HG02678 (cell line): ENCODE measurements around the gene SLC15A3.

Experiments used
- ATAC-seq: cut with Tn5 transposase; IDR thresholded peaks from one replicate; pipeline ENCODE4 v1.9.1; 2021; ENCODE audit warnings: mild to moderate bottlenecking, moderate library complexity; ENCODE audit not compliant: unreplicated experiment

The SLC15A3 gene

DNA sequence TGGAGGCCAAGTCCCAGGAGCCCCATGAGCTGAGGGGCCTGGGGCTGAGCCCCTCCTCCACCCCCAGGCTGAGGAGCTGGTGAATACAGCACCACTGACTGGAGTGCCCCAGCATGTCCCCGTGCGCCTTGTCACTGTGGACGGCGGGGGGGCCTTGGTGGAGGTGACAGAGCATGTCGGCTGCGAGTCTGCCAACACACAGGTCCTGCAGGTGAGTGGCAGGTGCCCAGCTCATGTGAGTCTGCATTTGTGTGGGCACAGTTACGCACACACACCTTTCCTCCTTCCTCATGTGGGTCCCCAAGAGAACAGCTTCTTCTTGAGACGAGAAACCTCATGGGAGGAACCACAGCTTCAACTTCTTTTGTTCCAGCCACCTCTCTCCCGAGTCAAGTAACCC, 20.1 kb downstream of the SLC15A3 start:
- no peak for ATAC-seq

DNA sequence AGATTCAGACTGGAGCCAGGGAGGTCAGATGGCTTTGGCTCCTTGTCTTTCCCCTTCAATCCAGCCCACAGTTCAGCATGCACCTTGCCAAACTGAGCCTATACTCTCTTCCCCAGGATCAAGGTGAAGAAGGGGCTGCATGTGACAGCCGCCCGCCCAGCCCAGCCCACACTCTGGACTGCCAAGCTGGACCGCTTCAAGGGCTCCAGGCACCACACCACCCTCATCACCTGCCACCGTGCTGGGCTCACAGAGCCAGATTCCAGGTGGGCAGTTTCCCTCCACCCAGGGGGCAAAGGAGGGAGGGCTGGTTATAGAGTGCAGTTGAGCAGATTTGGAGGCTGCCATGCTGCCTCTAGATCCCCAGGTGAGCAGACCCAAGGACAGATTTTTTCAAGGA, 21.6 kb downstream of the SLC15A3 start:
- ATAC-seq = no peak

DNA sequence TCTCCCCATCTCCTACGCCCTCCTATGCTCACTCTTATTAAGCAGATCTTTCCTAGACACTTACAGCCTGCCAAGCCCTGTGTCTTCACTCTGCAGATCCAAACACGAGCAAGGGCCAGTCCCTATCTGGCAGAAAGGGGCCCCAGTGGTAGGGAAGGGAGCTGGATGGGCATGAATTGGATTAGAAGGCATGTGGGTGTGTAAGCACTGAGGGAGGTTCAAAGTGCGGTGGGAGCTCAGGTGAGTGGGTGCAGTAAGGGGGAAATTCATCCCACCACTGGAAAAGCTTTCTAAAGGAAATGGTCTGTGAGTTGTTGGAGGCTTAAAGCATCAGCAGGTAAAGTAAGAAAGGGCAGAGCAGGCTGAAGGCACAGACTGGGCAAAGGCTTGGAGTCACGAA, 22.2 kb downstream of the SLC15A3 start:
- ATAC-seq = no peak

DNA sequence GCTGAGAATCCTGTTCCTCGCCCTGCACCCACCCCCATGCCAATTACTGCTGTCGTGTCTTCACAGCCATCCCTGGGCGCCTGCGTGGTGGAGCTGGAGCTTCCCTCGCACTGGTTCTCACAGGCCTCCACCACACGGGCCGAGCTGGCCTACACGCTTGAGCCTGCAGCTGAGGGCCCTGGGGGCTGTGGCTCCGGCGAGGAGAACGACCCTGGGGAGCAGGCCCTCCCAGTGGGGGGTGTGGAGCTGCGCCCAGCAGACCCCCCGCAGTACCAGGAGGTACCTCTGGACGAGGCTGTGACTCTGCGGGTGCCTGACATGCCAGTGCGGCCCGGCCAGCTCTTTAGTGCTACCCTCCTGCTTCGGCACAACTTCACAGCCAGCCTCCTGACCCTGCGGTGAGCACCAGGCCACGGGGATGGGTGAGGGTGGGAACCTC, 23.4 kb downstream of the SLC15A3 start:
- ATAC-seq = no peak

DNA sequence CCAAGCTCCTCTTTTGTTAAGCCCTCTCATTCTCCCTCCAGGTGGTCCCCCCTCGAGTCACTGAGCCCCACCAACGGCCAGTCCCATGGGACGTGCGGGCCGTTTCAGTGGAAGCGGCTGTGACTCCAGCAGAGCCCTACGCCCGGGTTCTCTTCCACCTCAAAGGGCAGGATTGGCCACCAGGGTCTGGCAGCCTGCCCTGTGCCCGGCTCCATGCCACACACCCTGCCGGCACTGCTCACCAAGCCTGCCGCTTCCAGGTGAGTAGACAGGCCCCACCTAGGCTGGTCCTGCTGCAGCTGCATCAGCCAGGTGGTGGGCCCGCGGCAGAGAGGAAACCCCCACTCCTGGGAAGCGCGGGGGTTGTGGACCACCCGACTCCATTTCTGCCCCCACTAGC, 24.4 kb downstream of the SLC15A3 start:
- ATAC-seq = no peak

DNA sequence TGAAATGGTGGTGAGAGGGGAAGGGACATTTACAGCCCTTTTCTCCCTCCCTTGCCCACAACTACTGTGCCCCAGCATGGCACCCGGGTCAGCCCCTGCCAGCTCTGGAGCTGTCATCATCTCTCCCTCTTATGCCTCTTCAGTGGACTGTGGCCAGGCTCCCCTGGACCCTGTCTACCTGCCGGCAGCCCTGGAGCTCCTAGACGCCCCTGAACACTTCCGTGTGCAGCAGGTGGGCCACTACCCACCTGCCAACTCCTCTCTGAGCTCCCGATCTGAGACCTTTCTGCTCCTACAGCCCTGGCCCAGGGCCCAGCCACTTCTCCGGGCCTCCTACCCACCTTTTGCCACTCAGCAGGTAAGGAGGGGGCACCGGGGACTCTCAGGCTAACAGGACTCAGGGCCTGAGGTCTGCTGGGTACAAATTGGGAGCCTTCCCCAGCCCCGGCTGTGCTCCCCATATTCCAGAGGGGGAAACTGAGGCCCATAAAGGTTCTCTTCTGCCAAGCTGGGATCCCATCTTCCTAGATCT, 24.8 kb downstream of the SLC15A3 start:
- no peak for ATAC-seq

DNA sequence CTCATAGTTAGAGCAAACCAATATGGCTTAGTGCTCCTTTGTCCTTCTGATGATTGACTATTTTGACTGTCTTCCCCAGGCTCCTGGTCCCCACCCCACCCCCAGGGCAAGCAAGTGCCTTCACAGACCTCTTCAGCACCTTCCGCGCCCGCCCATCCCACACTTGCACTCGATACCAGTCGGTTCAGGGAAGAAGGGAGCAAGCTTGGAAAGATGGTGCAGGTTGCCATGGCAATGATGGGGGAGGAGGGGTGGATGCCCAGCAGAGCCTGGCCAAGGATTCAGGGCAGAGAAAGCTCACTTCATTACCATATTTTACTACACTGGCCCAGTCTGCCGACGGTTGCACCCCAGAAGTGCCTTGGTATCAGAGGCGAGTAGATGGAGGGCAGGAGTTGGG, 25.5 kb downstream of the SLC15A3 start:
- ATAC-seq = no peak

DNA sequence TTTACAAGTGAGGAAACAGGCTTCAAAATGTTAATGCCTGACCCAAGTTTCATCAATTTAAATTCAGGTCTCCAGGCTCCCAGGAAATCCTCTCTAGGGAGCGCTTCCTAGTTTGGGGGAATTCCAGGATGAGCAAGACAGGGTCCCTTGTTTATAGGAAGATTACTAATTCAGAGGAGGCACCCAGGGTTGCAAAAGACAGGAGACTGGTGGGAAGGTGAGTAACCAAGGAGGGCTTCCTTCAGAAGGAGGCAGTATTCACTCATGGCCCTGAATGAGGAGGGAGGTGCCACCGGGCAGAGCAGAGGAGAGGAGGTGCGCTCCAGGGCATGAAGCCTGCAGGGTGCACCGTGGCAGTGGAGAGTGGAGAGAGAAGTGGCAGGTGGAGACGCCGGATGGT, 26.1 kb downstream of the SLC15A3 start:
- no peak for ATAC-seq

DNA sequence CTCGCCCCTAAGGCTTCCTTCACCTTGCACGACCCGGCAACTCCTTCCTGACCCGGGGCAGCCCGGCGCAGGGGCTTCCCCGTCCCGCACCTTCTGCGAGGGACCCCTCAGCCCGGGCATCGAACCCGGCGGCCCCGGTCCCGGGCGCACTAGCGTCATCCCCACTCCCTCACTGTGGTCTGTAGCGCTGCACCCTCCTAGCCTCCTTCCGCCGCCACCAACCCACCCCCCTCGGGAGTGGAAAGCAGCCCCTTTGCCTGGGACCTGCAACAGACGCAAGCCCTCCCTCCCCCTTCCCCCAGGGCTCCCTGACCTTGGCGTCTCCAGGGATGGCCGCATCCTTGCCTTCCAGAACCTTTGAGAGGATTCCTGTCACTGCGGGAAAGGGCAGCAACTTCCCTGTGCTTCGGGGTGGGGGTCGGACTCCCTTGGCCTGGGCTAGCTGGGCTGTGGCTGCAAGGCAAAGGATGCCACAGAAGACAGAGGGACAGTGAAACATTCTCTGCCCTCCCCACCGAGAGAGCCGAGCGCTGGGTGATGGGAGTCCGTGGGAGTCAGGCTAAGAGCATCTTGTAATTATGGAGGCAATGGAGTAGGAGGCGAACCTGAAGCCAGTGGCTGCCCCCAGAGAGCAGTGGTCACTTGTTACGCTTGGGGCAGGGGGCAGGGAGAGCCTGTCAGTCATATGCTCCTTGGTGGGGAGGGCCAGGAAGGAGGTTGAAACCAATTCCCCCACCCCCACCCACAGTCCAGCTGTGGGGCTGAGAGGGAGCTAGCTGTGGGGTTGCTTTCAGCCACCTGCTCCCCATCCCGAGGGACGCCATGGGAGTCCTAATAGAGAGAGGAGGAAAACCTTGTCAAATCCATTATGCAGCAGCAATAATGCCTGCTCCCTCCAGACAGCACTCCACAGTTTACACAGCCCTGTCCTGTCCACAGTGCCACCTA, 26.8 kb downstream of the SLC15A3 start:
- peak; percentile 34 for ATAC-seq

DNA sequence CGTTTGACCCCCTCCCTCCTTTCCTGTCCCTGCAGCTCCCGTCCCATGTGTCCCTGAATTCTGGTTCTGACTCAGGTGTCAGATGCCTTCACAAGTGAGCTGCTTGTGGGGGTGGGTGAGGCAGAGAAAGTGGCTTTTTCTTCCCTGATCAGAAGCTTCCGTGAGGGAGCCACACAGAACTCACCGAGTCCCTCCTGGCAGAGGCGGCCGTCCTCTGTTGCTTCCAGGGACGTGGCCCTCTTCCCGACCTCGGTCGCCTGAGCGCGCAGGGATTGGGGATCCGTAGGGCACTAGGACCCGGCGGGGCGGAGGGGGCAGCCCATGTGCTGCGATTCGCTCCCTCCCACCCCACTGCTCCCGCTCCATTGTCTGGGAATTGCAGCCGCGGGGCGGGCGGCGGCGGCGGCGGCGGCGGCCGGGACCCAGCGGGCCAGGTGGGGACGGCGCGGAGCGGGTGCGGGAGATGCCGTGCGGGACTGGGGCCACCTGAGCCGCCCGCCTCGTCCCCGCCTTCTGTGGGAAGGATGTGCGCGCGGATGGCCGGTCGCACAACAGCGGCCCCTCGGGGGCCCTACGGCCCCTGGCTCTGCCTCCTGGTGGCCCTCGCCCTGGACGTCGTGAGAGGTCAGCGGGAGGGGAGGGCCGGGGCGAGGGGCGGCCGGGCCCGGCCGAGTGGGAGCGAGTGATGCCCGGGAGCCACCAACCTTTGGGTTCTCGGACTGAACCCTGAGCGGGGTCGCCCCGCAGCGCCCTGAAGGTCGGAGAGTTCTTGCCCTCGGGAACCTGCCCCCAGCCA, 27.7 kb downstream of the SLC15A3 start, which contains the start of gene TMEM132A:
Gene TMEM132A, plus strand, starts transcription at position 351 of the 796 bp plus-strand sequence. Its CDS starts 174 bp downstream, at position 525.
- ATAC-seq = peak; percentile 39

DNA sequence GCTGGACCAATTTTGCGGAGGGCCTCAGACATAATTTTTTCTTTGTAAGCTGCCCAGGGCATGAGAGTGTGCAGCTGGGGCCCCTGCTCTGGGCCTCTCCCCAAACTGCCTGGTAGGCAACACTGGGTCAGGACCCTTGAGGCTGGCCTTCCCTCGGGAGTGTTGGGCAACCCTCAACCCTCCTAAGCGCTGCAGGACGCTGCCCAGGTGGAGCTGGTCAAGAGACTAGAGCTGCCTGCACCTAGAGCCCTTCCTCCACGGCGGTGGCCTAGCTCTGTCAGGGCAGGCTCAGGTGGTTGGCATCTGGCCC, 28.2 kb downstream of the SLC15A3 start:
- no peak for ATAC-seq

DNA sequence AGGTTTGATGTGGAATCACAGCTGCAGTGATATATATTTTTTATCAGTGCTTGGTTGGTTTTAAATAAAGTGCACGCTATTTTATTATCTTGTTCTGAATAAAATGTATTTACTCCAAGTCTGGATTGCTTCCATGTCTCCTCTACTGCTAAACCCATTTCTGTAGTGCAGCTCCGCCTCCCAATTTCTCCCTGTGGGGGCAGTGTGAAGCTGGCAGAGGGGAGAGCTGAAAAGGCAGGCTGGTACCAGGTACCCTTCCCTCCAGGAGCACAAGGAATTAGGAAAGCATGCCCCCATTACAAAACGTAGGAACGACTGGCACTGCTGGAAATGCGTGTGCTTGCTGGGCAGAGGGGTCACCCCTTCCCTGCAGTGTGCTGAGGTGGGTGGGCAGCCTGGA, 28.6 kb downstream of the SLC15A3 start:
- no peak for ATAC-seq

DNA sequence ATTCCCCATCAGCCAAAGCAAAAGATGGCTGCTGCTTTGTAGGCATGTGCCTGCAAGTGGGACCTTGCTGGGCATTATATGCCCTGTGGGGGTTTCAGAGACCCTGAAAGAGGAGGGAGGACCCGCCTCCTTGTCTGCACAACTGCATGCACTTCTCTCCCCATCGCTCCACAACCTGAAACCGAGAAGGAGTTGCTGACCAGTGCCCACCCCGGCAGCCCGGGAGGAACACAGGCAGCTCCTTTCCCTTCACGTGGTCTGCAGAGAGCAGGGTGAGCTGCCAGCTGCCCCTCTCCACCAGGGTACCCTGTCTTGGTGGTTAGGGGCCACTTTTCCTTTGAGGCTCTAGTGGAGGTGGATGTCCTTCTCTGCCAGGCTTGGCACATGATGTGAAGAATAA, 29.1 kb downstream of the SLC15A3 start:
- no peak for ATAC-seq

DNA sequence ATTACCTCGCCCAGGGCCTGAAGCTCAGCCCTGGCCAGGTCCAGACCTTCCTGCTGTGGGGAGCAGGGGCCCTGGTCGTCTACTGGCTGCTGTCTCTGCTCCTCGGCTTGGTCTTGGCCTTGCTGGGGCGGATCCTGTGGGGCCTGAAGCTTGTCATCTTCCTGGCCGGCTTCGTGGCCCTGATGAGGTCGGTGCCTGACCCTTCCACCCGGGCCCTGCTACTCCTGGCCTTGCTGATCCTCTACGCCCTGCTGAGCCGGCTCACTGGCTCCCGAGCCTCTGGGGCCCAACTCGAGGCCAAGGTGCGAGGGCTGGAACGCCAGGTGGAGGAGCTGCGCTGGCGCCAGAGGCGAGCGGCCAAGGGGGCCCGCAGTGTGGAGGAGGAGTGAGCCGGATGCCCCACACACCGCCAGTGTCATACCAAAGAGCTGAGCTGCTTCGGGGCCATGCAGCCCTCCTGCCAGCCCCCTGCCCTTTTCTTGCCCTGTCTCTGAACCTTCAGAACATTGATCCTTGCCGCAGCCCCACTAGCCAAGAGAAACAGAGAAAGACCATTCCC, 30.1 kb downstream of the SLC15A3 start:
- no peak for ATAC-seq

DNA sequence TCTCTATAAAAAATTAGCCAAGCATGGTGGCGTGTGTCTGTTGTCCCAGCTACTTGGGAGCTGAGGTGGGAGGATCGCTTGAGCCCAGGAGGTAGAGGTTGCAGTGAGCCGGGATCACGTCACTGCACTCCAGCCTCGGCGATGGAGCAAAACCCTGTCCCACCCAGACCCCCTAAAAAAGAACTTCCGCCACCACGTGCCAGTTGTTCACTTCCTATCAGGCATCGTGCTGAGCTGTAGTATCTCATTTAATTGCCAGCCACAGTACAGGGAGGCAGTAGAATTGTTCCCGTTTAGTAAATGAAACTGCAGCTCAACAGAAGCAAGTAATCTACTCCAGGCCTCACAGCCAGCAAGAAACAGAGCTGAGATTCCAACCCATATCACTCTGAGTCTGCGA, 30.7 kb downstream of the SLC15A3 start:
- no peak for ATAC-seq

DNA sequence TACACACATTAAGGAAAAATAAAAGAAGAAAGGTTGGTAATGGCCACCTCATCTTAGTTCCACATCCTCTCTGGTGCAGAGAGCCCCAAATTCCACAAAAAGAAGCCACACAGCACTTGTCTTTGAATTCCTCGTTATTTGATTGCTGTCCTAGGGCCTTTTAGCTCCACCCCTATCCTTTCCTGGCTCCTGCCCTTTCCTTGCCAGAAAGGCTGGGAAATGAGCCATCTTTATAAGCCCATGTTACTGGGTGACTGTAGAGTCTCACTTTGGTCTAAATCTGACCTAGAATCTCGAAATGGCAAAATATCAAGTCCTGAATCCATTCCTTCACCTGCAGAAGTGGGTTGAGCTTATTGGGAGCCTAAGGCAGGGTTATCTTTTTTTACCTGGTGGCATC, 32.0 kb downstream of the SLC15A3 start:
- no peak for ATAC-seq

DNA sequence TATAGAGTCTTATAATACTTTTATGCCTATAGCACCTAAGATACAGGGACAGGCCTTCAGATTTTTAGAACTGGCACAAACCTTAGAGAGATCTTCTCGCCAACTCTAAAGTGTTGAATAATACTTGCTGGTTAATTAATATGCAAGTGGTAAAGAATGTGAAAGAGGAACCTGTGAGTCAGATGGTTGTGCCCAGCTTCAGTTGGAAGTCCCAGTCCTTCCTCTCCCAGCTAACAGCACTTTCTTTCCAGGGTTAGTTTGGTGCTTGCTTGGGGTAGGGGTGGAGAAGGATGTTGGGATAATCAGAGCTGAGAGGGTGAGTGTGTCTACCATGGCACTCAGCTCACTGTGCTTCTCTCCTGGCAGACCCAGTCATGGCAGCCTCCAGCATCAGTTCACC, 32.7 kb downstream of the SLC15A3 start:
- no peak for ATAC-seq

DNA sequence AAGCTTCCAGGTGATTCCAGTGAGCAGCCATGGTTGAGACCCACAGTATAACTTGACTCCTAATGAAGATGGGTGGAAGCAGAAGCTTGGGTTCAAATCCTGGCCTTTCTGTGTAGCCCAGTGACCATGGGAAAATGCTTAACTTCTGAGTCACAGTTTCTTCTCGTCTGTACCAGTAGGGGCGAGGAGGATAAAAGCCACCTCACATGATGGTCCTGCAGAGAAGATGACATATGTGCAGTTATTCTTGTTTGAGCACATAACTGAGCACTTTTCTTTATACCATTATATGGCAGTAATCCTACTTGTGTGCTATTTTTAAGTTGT, 33.1 kb downstream of the SLC15A3 start:
- ATAC-seq = no peak

DNA sequence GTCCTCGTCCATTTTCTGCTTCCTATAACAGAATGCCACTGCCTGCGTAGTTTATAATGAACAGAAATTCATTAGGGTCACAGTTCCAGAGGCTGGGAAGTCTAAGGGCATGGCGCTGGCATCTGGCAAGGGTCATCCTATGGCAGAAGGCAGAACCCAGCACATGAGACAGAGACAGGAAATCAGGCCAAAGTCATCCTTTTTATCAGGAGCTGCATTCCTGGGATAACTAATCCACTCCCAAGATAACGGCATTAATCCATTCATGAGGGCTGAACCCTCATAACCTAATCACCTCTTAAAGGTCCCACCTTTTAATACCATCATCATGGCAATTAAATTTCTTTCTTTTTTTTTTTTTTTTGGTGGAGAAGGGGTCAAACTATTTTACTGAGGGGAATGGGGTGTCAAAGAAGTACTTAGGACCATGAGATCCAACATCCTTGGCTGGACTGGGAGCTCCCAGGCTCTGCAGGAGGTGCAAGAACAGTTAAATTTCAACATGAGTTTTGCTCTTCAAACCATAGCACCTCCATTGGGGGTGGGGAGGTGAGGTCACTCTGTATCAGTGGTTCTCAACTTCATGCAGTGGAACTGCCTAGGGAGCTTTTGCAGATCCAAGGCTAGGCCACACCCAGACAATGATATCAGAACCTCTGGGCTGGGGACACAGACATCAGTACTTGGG, 33.6 kb downstream of the SLC15A3 start:
- no peak for ATAC-seq

DNA sequence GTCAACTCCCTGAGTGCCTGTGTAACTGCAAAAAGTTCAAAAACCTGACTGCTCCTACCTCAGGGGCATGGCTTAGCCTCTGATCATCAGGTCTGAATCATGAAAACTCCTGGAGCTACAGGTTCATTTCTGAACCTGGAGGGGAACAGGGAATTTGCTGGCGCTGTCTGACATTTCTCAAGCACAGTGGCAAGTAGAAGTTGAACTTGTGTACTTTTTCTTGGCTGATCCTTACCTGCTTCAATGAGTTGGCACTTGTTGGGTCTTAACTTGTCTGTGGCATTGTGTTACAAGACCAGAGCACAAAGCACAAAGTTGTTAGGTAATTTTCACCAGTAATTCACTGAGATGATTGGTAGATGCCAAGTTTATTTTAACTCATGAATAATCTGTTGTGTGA, 34.7 kb downstream of the SLC15A3 start:
- ATAC-seq = no peak

DNA sequence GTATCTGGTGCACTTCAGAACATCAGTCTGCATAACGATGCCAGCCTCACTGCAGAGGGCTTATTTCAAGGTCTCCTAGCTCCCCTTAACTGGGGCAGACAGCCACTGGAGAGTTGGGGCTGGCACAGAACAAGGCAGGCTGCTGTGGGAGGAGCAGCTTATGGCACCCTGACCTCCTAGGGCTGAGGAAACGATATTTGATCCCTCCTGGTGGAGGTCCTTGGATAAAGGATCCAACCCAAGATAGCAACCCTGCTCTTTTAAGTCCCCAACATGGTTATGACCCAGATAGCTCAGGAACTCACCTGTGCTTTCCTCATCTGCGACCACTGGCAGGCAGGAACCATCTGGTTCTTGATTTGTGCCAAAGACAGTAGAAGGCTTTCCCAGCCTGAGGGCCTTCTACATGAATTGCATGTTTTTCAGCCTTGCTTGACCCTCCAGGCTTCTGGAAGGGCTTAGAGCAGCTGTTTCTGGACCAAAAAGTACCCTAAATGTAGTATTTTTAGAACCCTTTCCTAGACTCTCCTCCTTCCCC, 35.2 kb downstream of the SLC15A3 start:
- no peak for ATAC-seq
